GM12892 (cell line): ENCODE results near the gene GDAP1L1.

Experiments used
- POLR2A ChIP-seq: IDR thresholded peaks from 2 replicates; pipeline ENCODE4 v1.6.1; 2011; ENCODE audit warnings: low read depth, low read length, control low read depth
- POLR2AphosphoS5 ChIP-seq: IDR thresholded peaks from 2 replicates; pipeline ENCODE4 v1.6.1; 2011; ENCODE audit warnings: low read depth, low read length, control low read depth
- TAF1 ChIP-seq: IDR thresholded peaks from 2 replicates; pipeline ENCODE4 v1.6.1; 2011; ENCODE audit warnings: low read depth, mild to moderate bottlenecking, control low read depth, low read length, borderline replicate concordance

GRCh38 chr20:44288252-44288651, 41.1 kb downstream of the GDAP1L1 start:
- no peak for TF ChIP-seq POLR2AphosphoS5
- TF ChIP-seq POLR2A, result no peak
- TF ChIP-seq TAF1, result no peak
